ENCODE results near the gene PRKCI.
"Not testable (repeated sequence)": the region's sequence is repeated elsewhere in the genome, so short reads cannot be mapped to it uniquely, and the experiment has no call there.

Gene PRKCI

GRCh38 chr3:170204509-170204908 lies 17.7 kb upstream of the PRKCI start:
- TF ChIP-seq CTCF (IDR thresholded peaks at IDR 0.05; ENCODE audit: low read depth, low read length), result no peak
- in situ Hi-C loops (cut with HindIII; ENCODE audit: low sequenced_read_pairs), result no loop called here
- DNase-seq (ENCODE audit: low read depth, low spot score), result no peak
- no peak overlapping the region for H3K4me3 ChIP-seq (ENCODE audit: low read depth, low read length)

- TF ChIP-seq CTCF (IDR thresholded peaks at IDR 0.05; ENCODE audit: low read depth, low read length), result no peak
- in situ Hi-C loops (cut with HindIII; ENCODE audit: low sequenced_read_pairs), result no loop called here
- H3K4me3 ChIP-seq (ENCODE audit: low read depth, low read length), result no peak overlapping the region
- no peak for DNase-seq (ENCODE audit: low read depth, low spot score)
Observed at GRCh38 chr3:170205302-170205701, 16.9 kb upstream of the PRKCI start.

GRCh38 chr3:170206164-170206762 lies 16.0 kb upstream of the PRKCI start:
- in situ Hi-C loops (cut with HindIII; ENCODE audit: low sequenced_read_pairs); H3K4me3 ChIP-seq (ENCODE audit: low read depth, low read length); DNase-seq (ENCODE audit: low read depth, low spot score): not testable (repeated sequence)

- TF ChIP-seq CTCF (IDR thresholded peaks at IDR 0.05; ENCODE audit: low read depth, low read length), result no peak
- DNase-seq (ENCODE audit: low read depth, low spot score), result no peak
- in situ Hi-C loops (cut with HindIII; ENCODE audit: low sequenced_read_pairs), result no loop called here
- no peak overlapping the region for H3K4me3 ChIP-seq (ENCODE audit: low read depth, low read length)
Observed at GRCh38 chr3:170207717-170208116, 14.5 kb upstream of the PRKCI start.

- in situ Hi-C loops (cut with HindIII; ENCODE audit: low sequenced_read_pairs), result no loop called here
- no peak for TF ChIP-seq CTCF (IDR thresholded peaks at IDR 0.05; ENCODE audit: low read depth, low read length)
- no peak overlapping the region for H3K4me3 ChIP-seq (ENCODE audit: low read depth, low read length)
- no peak for DNase-seq (ENCODE audit: low read depth, low spot score)
Observed at GRCh38 chr3:170211668-170212067, 10.6 kb upstream of the PRKCI start.

- no peak overlapping the region for H3K4me3 ChIP-seq (ENCODE audit: low read depth, low read length)
- in situ Hi-C loops (cut with HindIII; ENCODE audit: low sequenced_read_pairs), result no loop called here
- no peak for TF ChIP-seq CTCF (IDR thresholded peaks at IDR 0.05; ENCODE audit: low read depth, low read length)
- DNase-seq (ENCODE audit: low read depth, low spot score), result no peak
Observed at GRCh38 chr3:170219850-170220249, 2.4 kb upstream of the PRKCI start.

- H3K4me3 ChIP-seq (ENCODE audit: low read depth, low read length), result no peak overlapping the region
- DNase-seq (ENCODE audit: low read depth, low spot score), result no peak
- no peak for TF ChIP-seq CTCF (IDR thresholded peaks at IDR 0.05; ENCODE audit: low read depth, low read length)
- in situ Hi-C loops (cut with HindIII; ENCODE audit: low sequenced_read_pairs), result no loop called here
Observed at GRCh38 chr3:170220871-170221270, 1.4 kb upstream of the PRKCI start.

Data from astrocyte of the spinal cord (primary cell).